DOHH2 (cell line): ENCODE measurements around the gene OPRD1.

Experiments used
- H3F3A ChIP-seq: fragments of 200-600 bp; sonication (generic), shearing (Covaris generic); 2 replicates; pipeline ENCODE4 v1.6.0; 2016; ENCODE audit warnings: antibody characterized with exemption, mild to moderate bottlenecking; ENCODE audit not compliant: control insufficient read depth, insufficient read depth
- H3K27ac ChIP-seq: fragments of 200-600 bp; sonication (generic); 2 replicates; pipeline ENCODE4 v1.5.1; 2014; ENCODE audit warnings: low read depth, mild to moderate bottlenecking, low read length, moderate library complexity
- H3K27me3 ChIP-seq: fragments of 200-600 bp; sonication (generic); 2 replicates; pipeline ENCODE4 v1.6.1; 2014; ENCODE audit warnings: mild to moderate bottlenecking, low read length, mixed read lengths; ENCODE audit not compliant: control insufficient read depth
- H3K36me3 ChIP-seq: fragments of 200-600 bp; sonication (generic); 2 replicates; pipeline ENCODE4 v1.6.1; 2014; ENCODE audit warnings: mild to moderate bottlenecking, low read length, moderate library complexity, mixed read lengths; ENCODE audit not compliant: control insufficient read depth
- H3K4me1 ChIP-seq: fragments of 200-600 bp; sonication (generic); 2 replicates; pipeline ENCODE4 v1.6.1; 2014; ENCODE audit warnings: mild to moderate bottlenecking, low read length, mixed read lengths; ENCODE audit not compliant: control insufficient read depth
- H3K4me2 ChIP-seq: fragments of 200-600 bp; sonication (generic); 2 replicates; pipeline ENCODE4 v1.6.0; 2014; ENCODE audit warnings: mild to moderate bottlenecking, low read length, moderate library complexity
- H3K4me3 ChIP-seq: fragments of 200-600 bp; sonication (generic); 2 replicates; pipeline ENCODE4 v1.5.1; 2014; ENCODE audit warnings: mild to moderate bottlenecking, low read length, mixed read lengths
- H3K79me2 ChIP-seq: fragments of 200-600 bp; sonication (generic); 2 replicates; pipeline ENCODE4 v1.6.1; 2014; ENCODE audit warnings: mild to moderate bottlenecking, low read length, mixed read lengths; ENCODE audit not compliant: control insufficient read depth
- H3K9me2 ChIP-seq: fragments of 200-600 bp; sonication (generic); replicated peaks from 2 replicates; pipeline ENCODE4 v1.6.1; 2014; ENCODE audit warnings: mild to moderate bottlenecking, low read length, mixed read lengths; ENCODE audit not compliant: control insufficient read depth
- H3K9me3 ChIP-seq: fragments of 200-600 bp; sonication (generic); 2 replicates; pipeline ENCODE4 v1.6.1; 2014; ENCODE audit warnings: antibody characterized with exemption, low read length, mixed read lengths; ENCODE audit not compliant: control insufficient read depth, insufficient read depth
- H4K20me1 ChIP-seq: fragments of 200-600 bp; sonication (generic); 2 replicates; pipeline ENCODE4 v1.6.0; 2014; ENCODE audit warnings: low read depth, mild to moderate bottlenecking, antibody characterized with exemption, low read length, moderate library complexity; ENCODE audit not compliant: control insufficient read depth, insufficient read depth
- EZH2phosphoT487 ChIP-seq: fragments of 200-600 bp; sonication (generic); IDR thresholded peaks from 2 replicates; pipeline ENCODE4 v1.6.1; 2017; ENCODE audit warnings: borderline replicate concordance, mild to moderate bottlenecking, antibody characterized with exemption, low read length, moderate library complexity, mixed read lengths
- TF ChIP-seq, protein P1 (sequence below): fragments of 200-600 bp; sonication (generic); IDR thresholded peaks from one replicate; pipeline ENCODE4 v1.5.1; 2014; ENCODE audit warnings: antibody characterized with exemption, mild to moderate bottlenecking, low read depth, low read length; ENCODE audit not compliant: poor library complexity, severe bottlenecking

The OPRD1 gene

DNA sequence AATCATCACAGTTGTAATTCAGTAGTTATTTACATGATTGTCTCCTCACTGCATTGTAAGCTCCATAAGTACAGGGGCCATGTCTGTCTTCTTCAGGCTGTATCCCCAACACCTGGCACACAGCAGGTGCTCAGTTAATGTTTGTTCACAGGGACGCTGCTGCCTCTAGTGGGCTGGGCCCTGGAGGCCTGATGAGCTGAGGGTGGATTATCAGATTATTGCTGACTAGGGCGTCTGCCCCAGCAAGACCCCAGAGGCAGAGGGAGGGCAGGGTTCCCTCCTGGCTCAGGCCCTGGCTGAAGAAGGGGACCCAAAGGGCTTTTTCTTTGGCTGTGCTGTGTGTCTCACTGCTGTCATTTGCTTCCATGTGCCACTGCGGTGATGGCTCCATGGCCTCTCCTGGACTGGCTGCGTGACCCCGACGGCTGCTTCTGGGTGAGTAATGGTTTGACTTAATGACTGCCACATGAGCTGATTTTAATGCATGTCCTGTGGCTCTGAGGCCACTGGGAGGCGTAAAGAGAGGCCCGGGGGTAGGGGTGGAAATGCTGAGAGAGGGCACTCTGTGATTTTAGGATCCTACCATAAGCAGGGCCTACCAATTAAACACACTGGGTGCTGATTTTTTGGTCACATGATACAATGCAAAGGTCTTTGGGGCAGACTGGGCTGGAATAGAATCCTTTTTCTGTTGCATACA, 81.6 kb downstream of the OPRD1 start:
- no peaks in the 10 kb centered on the region for H3K9me2 ChIP-seq
- peaks cover 7% of the 10 kb centered on the region; the same call in 1 of the 2 replicates for H3K36me3 ChIP-seq
- no peaks in the 10 kb centered on the region for H3K79me2 ChIP-seq
- H3K4me1 ChIP-seq: no peaks in the 10 kb centered on the region
- TF ChIP-seq, protein P1, sequence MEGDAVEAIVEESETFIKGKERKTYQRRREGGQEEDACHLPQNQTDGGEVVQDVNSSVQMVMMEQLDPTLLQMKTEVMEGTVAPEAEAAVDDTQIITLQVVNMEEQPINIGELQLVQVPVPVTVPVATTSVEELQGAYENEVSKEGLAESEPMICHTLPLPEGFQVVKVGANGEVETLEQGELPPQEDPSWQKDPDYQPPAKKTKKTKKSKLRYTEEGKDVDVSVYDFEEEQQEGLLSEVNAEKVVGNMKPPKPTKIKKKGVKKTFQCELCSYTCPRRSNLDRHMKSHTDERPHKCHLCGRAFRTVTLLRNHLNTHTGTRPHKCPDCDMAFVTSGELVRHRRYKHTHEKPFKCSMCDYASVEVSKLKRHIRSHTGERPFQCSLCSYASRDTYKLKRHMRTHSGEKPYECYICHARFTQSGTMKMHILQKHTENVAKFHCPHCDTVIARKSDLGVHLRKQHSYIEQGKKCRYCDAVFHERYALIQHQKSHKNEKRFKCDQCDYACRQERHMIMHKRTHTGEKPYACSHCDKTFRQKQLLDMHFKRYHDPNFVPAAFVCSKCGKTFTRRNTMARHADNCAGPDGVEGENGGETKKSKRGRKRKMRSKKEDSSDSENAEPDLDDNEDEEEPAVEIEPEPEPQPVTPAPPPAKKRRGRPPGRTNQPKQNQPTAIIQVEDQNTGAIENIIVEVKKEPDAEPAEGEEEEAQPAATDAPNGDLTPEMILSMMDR: peak; percentile 73
- TF ChIP-seq EZH2phosphoT487: no peak
- H3K27me3 ChIP-seq: no peaks in the 10 kb centered on the region
- H3K4me2 ChIP-seq: no peak overlapping the region
- no peak overlapping the region for H3K27ac ChIP-seq
- H3K4me3 ChIP-seq: no peak overlapping the region
- H3K9me3 ChIP-seq: no peaks in the 10 kb centered on the region
- peaks cover 3% of the 10 kb centered on the region; the same call in 1 of the 2 replicates for H4K20me1 ChIP-seq
- H3F3A ChIP-seq: no peaks in the 10 kb centered on the region

DNA sequence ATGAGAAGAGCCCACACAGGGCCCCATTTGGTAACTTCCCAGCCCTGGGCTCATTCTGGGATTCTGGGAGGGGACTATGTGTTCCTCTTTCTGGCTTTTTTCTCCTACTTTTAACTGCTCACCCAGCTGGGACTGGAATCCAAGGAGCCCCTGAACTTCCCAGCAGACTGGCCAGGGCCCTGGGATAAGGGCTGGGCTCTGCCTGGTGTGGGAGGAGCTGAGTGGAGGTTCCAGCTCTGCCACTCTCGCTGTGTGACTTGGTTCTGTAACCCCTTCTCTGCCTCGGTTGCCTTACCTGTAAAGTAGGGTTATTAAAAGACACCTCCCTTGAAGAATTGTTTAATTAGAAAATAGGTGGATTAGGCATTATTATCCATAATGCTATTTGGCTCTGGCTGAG, 82.8 kb downstream of the OPRD1 start:
- no peaks in the 10 kb centered on the region; the same call in 1 of the 2 replicates for H4K20me1 ChIP-seq
- no peaks in the 10 kb centered on the region for H3F3A ChIP-seq
- peaks cover 7% of the 10 kb centered on the region; the same call in 1 of the 2 replicates for H3K36me3 ChIP-seq
- no peaks in the 10 kb centered on the region for H3K79me2 ChIP-seq
- TF ChIP-seq EZH2phosphoT487: no peak
- TF ChIP-seq, protein P1: no peak
- H3K27ac ChIP-seq: no peak overlapping the region
- no peaks in the 10 kb centered on the region for H3K9me3 ChIP-seq
- H3K27me3 ChIP-seq: no peaks in the 10 kb centered on the region
- H3K9me2 ChIP-seq: no peaks in the 10 kb centered on the region
- no peak overlapping the region for H3K4me3 ChIP-seq
- no peak overlapping the region for H3K4me2 ChIP-seq
- no peaks in the 10 kb centered on the region for H3K4me1 ChIP-seq

DNA sequence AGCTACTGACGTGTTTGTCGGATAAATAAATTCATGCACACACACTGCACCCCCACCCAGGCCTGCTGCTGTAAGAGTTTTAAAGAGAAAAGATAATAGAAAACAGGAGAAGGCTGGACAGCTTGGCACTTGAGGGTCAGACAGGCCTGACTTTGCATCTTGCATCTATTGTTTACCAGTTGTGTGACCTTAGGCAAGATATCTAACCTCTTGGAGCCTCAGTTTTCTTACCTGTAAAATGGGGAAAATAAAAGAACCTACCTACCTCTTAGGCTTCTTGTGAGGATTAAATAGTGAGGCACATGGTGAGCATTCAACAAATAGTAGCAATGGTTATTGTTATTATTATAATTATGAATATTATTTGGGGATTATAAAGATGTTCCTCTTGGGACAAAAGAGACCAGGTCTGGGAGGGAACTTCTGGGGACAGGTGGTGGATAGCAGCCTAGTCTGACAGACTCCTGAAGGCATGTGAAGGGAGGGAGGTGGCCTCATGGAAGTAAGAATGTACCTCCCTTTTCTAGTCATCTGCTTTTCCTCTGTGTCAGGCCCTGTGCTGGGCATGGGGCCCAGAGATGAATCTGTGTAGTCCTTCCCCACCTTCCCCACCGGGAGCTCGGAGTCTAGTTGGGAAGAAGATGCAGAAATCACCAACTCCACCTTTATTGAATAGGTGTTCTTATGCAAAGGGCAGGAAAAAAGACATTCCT, 84.1 kb downstream of the OPRD1 start:
- Histone ChIP-seq H3K79me2 (no peaks in the 10 kb centered on the region), H3K27me3 (no peaks in the 10 kb centered on the region), H3K36me3 (peaks cover 7% of the 10 kb centered on the region; the same call in 1 of the 2 replicates), H3K9me2 (no peaks in the 10 kb centered on the region), H3K4me1 (no peaks in the 10 kb centered on the region), H3K4me3 (no peak overlapping the region), H3F3A (no peaks in the 10 kb centered on the region), H3K9me3 (no peaks in the 10 kb centered on the region), H3K27ac (no peak overlapping the region), H3K4me2 (no peak overlapping the region), H4K20me1 (no peaks in the 10 kb centered on the region; the same call in 1 of the 2 replicates)
- TF ChIP-seq, protein P1: no peak
- no peak for TF ChIP-seq EZH2phosphoT487
